HG02588 (cell line): ENCODE measurements around the gene HOXA13.

Experiments used
- ATAC-seq: cut with Tn5 transposase; IDR thresholded peaks from one replicate; pipeline ENCODE4 v1.9.1; 2021; ENCODE audit warnings: mild to moderate bottlenecking, moderate library complexity; ENCODE audit not compliant: unreplicated experiment

Gene HOXA13

GRCh38 chr7:27237735-27238334 lies 37.9 kb upstream of the HOXA13 start:
- ATAC-seq: no peak

- ATAC-seq: no peak
These were observed 35.8 kb upstream of the HOXA13 start for GRCh38 chr7:27235387-27236311.

GRCh38 chr7:27229448-27229847 lies 29.6 kb upstream of the HOXA13 start:
- ATAC-seq: no peak

DNA sequence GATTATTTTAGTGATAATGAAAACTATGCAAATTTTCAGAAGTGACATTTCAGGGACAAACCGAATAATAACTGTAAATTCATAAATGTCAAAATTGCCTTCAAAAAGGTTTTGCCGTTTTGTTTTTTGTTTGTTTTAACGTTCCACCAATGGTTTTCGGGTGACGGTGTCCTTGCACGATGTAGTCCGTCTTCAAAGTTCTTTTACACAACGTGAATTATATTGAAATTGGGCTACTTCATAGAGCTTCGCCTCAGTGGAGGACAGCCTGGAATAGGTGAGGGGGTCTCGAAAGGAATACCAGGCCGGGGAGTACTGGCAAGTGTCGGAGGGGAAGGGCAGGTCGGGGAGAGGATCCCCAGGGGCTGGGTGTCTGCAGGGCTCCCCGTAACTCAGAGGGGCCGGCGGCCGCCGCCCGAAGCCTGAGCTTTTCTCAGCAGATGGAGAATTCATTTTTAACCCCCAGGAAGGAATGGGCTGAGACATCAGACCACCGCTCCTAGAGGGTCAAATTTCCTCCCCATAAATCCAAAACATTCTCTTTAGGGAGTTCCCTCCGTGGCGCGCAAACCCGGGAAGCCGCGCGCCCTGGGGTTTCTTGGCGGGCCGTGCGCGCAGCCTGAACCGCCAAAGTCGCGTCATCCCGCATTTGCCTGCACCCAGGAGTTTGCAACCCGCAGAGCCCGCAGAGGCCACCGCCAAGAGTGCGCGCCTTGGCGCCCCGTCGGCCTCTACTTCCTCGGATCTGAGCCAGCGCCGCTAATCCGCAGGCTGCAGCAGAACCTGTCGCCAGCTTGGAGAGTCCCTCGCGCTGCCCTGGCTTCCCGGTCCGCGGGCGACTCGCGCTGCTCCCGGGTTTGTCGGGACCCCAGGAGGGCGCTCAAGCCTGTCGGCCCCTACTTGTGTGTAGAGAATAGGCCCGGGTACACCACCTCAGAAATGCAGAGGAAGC lies 25.4 kb upstream of the HOXA13 start:
- ATAC-seq: no peak

DNA sequence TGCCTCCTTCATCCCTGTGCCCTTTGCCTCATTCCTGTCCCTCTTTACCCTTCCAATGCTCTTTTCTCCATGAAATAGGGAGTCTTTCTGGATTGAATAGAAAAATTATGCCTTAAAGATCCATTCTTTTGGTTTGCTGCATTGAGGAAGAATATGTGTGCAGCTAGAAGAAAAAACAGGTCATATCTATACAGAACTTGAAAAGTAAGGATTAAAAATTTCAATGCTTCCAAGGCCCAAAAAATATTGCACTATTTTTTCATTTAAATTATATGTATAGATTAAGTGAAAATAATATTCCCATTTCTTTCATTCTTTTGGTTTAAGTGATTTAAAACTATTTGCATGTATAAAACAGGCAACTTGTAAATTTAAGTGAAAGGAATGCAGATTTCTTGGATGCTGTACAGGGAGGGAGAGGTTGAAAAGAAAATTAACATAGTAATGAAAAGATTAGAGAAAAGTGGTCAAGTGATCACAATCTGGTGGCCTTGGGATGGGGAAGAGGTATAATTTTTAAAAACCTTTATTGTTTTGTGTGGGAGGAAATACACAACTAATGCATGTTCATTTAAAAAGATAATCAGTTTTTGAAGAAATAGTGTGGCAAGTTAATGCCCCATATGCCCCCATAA lies 24.2 kb upstream of the HOXA13 start:
- ATAC-seq: no peak

GRCh38 chr7:27221201-27221797 lies 21.4 kb upstream of the HOXA13 start:
- no peak for ATAC-seq

DNA sequence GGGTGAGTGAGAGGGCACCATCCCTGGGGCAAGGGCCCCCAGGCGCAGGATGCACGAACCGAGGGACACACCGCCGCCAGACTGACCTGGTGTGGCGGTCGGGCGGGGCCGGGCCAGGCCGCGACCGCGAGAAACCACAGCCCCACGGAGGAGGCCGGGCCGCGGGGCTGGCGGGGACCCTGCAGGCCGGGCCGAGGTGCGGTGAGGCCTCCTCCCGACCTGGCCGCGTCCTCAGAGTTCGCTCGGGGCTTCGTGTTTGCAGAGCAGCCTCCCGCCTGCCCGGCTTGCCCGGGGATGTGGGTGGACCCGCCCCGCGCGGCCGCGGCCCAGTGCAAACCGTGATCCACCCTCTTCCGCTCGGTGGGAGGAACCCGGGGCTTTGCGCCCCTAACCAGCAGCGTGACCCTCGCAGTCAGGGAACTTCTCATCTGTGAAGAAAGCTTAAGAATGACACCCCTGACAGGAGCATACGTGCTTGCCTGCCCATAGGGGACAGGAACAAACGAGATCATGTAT lies 20.6 kb upstream of the HOXA13 start:
- ATAC-seq: no peak

- ATAC-seq: no peak
These were observed 19.9 kb upstream of the HOXA13 start for GRCh38 chr7:27219821-27220220.

GRCh38 chr7:27217951-27218350 lies 18.1 kb upstream of the HOXA13 start:
- no peak for ATAC-seq

GRCh38 chr7:27215356-27215755 lies 15.5 kb upstream of the HOXA13 start:
- no peak for ATAC-seq

- no peak for ATAC-seq
These were observed 14.5 kb upstream of the HOXA13 start for GRCh38 chr7:27214239-27214950.

- no peak for ATAC-seq
These were observed 13.7 kb upstream of the HOXA13 start for GRCh38 chr7:27213433-27214238.

GRCh38 chr7:27212497-27213432 lies 12.9 kb upstream of the HOXA13 start:
- ATAC-seq: no peak

GRCh38 chr7:27211764-27212204 lies 11.9 kb upstream of the HOXA13 start:
- no peak for ATAC-seq

GRCh38 chr7:27211084-27211446 lies 11.2 kb upstream of the HOXA13 start:
- ATAC-seq: no peak

GRCh38 chr7:27210441-27211083 lies 10.7 kb upstream of the HOXA13 start:
- ATAC-seq: no peak

DNA sequence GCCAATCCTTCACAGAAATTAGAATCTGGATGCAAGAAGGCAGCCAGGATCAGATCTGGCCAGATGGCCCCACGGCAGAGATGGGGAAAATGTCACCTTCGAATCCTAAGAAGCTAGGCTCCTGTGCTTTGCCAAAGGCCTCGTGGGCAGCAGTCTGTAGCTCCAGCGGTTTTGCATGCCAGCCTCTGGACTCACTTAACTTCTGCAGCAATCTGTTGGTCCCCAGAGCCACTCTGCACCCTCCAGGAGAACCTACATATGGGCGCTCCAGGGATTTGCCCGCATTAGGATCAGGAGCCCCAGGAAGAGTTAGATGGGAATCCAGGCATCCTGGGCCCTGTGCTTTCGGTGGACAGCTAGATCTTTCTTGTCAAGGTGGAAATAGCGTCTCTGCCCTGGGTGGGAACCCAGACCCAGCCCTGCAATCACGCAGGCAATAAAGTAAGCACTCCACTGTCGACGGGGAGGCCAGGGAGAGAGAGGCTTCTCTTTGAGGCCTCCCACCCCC lies 10.1 kb upstream of the HOXA13 start:
- no peak for ATAC-seq
